ENCODE data around the gene HEMK1. TPM values are rescaled to one million over a fixed set of nuclear protein-coding genes. Genes with fewer than 3 reads are reported as not detected.

HEMK1 gene
- total RNA-seq, 1 experiment from 2014 or later, result 12.5 TPM

DNA sequence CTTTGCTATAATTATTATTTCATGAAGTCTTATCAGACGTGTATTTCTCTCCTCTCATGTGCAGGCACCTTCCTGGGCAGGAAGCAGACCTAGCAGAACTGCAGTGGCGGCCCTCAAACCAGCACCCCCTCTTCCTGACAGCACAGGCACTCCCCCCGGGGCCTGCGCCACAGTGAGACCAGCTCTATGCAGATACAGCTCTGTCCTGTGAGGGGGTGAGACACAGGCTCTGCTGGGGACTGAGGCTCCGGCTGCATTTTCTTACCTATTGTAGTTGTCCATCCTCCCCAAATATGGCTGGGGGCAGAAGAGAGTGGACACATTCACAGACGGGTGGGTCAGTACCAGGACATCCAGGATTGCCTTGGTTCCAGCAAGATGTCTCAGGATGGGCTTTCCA lies 37.3 kb downstream of the HEMK1 start:
- H2BK20ac ChIP-seq (ENCODE audit: low read depth, low read length, poor library complexity, severe bottlenecking), result no peak overlapping the region
- H3K14ac ChIP-seq (ENCODE audit: insufficient read depth, low read length), result no peak overlapping the region
- peaks cover 8 to 11% of the 10 kb centered on the region in 2 experiments for H3K4me1 Mint-ChIP-seq
- H4K91ac ChIP-seq (ENCODE audit: insufficient read length, low read depth, low read length), result no peak overlapping the region
- H2BK15ac ChIP-seq (ENCODE audit: low read depth, low read length), result no peak overlapping the region
- WGBS (ENCODE audit: extremely low coverage, insufficient read length, low lambda C conversion rate), result no CpG with 5 or more reads among the region's 6 CpGs
- H4K5ac ChIP-seq (ENCODE audit: insufficient read length, low read depth, low read length), result no peak overlapping the region
- H4K8ac ChIP-seq (replicated peaks; ENCODE audit: insufficient read length, low read depth, low read length), result no peak overlapping the region
- no peak overlapping the region for H2BK12ac ChIP-seq (ENCODE audit: insufficient read length, low read depth, low read length)
- no peak overlapping the region for H3T11ph ChIP-seq (ENCODE audit: low read length)
- no peak overlapping the region for H2AFZ ChIP-seq (ENCODE audit: low read length)
- H2BK120ac ChIP-seq (ENCODE audit: low read depth, low read length, poor library complexity, severe bottlenecking), result no peak overlapping the region
- H3K18ac ChIP-seq (ENCODE audit: insufficient read length, low read depth, low read length), result no peak overlapping the region
- H3K23ac ChIP-seq (ENCODE audit: insufficient read length, low read depth, low read length), result no peak overlapping the region
- no peak overlapping the region for H3K4me2 ChIP-seq (ENCODE audit: insufficient read depth, insufficient read length, low read length)
- H3K36me3 Mint-ChIP-seq (ENCODE audit: insufficient read depth in 1 of 3, low read depth in 3 of 3), result peaks cover 0 to 1% (median 0%) of the 10 kb centered on the region in 3 experiments; a peak in 1 of 7 replicates
- peaks cover 5% of the 10 kb centered on the region; the same call in 1 of the 2 replicates for H3K27me3 ChIP-seq (ENCODE audit: insufficient read depth, low read length)
- no peak overlapping the region for H3K9ac ChIP-seq (ENCODE audit: extremely low read depth, insufficient read length, low read length)
- H3K27ac ChIP-seq (ENCODE audit: insufficient read length, low read depth, low read length), result no peak overlapping the region
- H2BK5ac ChIP-seq (ENCODE audit: insufficient read length, low read length), result no peak overlapping the region
- H3K56ac ChIP-seq (ENCODE audit: insufficient read length, low read depth, low read length), result no peak overlapping the region
- TF ChIP-seq, protein P1, sequence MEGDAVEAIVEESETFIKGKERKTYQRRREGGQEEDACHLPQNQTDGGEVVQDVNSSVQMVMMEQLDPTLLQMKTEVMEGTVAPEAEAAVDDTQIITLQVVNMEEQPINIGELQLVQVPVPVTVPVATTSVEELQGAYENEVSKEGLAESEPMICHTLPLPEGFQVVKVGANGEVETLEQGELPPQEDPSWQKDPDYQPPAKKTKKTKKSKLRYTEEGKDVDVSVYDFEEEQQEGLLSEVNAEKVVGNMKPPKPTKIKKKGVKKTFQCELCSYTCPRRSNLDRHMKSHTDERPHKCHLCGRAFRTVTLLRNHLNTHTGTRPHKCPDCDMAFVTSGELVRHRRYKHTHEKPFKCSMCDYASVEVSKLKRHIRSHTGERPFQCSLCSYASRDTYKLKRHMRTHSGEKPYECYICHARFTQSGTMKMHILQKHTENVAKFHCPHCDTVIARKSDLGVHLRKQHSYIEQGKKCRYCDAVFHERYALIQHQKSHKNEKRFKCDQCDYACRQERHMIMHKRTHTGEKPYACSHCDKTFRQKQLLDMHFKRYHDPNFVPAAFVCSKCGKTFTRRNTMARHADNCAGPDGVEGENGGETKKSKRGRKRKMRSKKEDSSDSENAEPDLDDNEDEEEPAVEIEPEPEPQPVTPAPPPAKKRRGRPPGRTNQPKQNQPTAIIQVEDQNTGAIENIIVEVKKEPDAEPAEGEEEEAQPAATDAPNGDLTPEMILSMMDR (conservative IDR thresholded peaks at IDR 0.05), result no peak
- H3K9me3 ChIP-seq (ENCODE audit: control insufficient read depth, low read depth, low read length), result no peaks in the 10 kb centered on the region
- H3K79me1 ChIP-seq (ENCODE audit: insufficient read depth, low read depth, low read length, poor library complexity, severe bottlenecking), result no peaks in the 10 kb centered on the region
- H3K79me2 ChIP-seq (ENCODE audit: insufficient read depth, low read length), result no peaks in the 10 kb centered on the region
- no peak for DNase-seq
- no peak overlapping the region for H3K4ac ChIP-seq (ENCODE audit: low read depth, low read length)
- no peak overlapping the region for H3K27ac Mint-ChIP-seq
- no peaks in the 10 kb centered on the region for H3K4me1 ChIP-seq (ENCODE audit: insufficient read depth, low read length)
- no peak overlapping the region for H2AK5ac ChIP-seq (ENCODE audit: insufficient read length, low read length)
- peaks cover 24% of the 10 kb centered on the region for H3K27me3 Mint-ChIP-seq (ENCODE audit: low read depth)
- peaks cover 5% of the 10 kb centered on the region for H3K23me2 ChIP-seq (ENCODE audit: insufficient read length, low read depth, low read length, poor library complexity, severe bottlenecking)
- H3K4me3 Mint-ChIP-seq, result no peak overlapping the region
- no peaks in the 10 kb centered on the region for H4K20me1 ChIP-seq (ENCODE audit: control insufficient read depth, insufficient read depth, insufficient read length)
- no peaks in the 10 kb centered on the region for H3K9me3 Mint-ChIP-seq

Data from H9 (cell line).